Cardiac septum (tissue), 1 donor: ENCODE measurements around the gene WNT1. TPM values are rescaled to one million over a fixed set of nuclear protein-coding genes. Genes with fewer than 3 reads are reported as not detected.

ENCODE experiments used
- DNase-seq: peaks from one replicate; pipeline ENCODE4 v3.0.0-alpha.2; 2020; ENCODE audit warnings: low spot score
- intact Hi-C: fragments of 100-400 bp; cut with DNase I; formaldehyde crosslinking; loops from one replicate; pipeline ENCODE4 v1.14.0; 2022
- long read RNA-seq: library from polyadenylated mRNA; unstranded; transcript quantifications from one replicate; pipeline ENCODE4 v2.0.0, GENCODE V29; 2021
- total RNA-seq: library from RNA; stranded (reverse); fragmentation: NEBNext Ultra II Directional; extraction: Animal tissue kit (Norgen Biotek cat#: 25700); gene quantifications from one replicate; pipeline ENCODE4 v1.2.1, GENCODE V29; 2021
- donor health status: DM: no; HTN: no; CAD: no.

The WNT1 gene
- total RNA-seq = not detected
- long read RNA-seq = 0 reads

GRCh38 chr12:48978291-48978740 is at the start of gene WNT1:
WNT1 (plus strand) TSS chr12:48978322; CDS start chr12:48978651, 329 bp downstream.
- intact Hi-C loops = no loop called here
- DNase-seq = no peak

- intact Hi-C loops = no loop called here
- DNase-seq = no peak
These were observed 48.6 kb upstream of the WNT1 start for GRCh38 chr12:48929551-48929950.

- intact Hi-C loops = no loop called here
- DNase-seq = no peak
These were observed 47.6 kb upstream of the WNT1 start for GRCh38 chr12:48930475-48930874.

GRCh38 chr12:48932878-48933277 is 45.2 kb upstream of the WNT1 start:
- DNase-seq = no peak
- intact Hi-C loops = no loop called here

- intact Hi-C loops = no loop called here
- no peak for DNase-seq
These were observed 44.3 kb upstream of the WNT1 start for GRCh38 chr12:48933664-48934311.

GRCh38 chr12:48934312-48934706 is 43.8 kb upstream of the WNT1 start:
- no peak for DNase-seq
- intact Hi-C loops = no loop called here

GRCh38 chr12:48936379-48936979 is 41.6 kb upstream of the WNT1 start:
- intact Hi-C loops = loop anchor here (5.0 kb wide), 1 partner anchor 84 kb away; the partner anchor contains the start of gene DDX23
- DNase-seq = peak; percentile 79

- no peak for DNase-seq
- intact Hi-C loops = loop anchor here (5.0 kb wide), 1 partner anchor 85 kb away; the partner anchor contains the start of gene DDX23
These were observed 41.0 kb upstream of the WNT1 start for GRCh38 chr12:48937170-48937569.

- intact Hi-C loops = loop anchor here (5.0 kb wide), 1 partner anchor 87 kb away; the partner anchor contains the start of gene DDX23
- DNase-seq = no peak
These were observed 39.3 kb upstream of the WNT1 start for GRCh38 chr12:48938805-48939204.

GRCh38 chr12:48940181-48940580 is 37.9 kb upstream of the WNT1 start:
- DNase-seq = no peak
- intact Hi-C loops = no loop called here

- DNase-seq = no peak
- intact Hi-C loops = no loop called here
These were observed 34.9 kb upstream of the WNT1 start for GRCh38 chr12:48943221-48943620.

- intact Hi-C loops = no loop called here
- no peak for DNase-seq
These were observed 31.9 kb upstream of the WNT1 start for GRCh38 chr12:48946205-48946604.

- no peak for DNase-seq
- intact Hi-C loops = no loop called here
These were observed 31.2 kb upstream of the WNT1 start for GRCh38 chr12:48946943-48947342.

- intact Hi-C loops = no loop called here
- no peak for DNase-seq
These were observed 30.4 kb upstream of the WNT1 start for GRCh38 chr12:48947727-48948126.

GRCh38 chr12:48952691-48953090 is 25.4 kb upstream of the WNT1 start:
- DNase-seq = no peak
- intact Hi-C loops = no loop called here

GRCh38 chr12:48954061-48954460 is 24.1 kb upstream of the WNT1 start:
- intact Hi-C loops = no loop called here

GRCh38 chr12:48954841-48955501 is 23.2 kb upstream of the WNT1 start:
- no peak for DNase-seq
- intact Hi-C loops = no loop called here

More at GRCh38 chr12:48954061-48954460, 24.1 kb upstream of the WNT1 start:
- DNase-seq = no peak

- intact Hi-C loops = no loop called here
These were observed 21.6 kb upstream of the WNT1 start for GRCh38 chr12:48956279-48957140.

GRCh38 chr12:48957141-48958048 is 20.7 kb upstream of the WNT1 start, which contains the start of gene ARF3:
ARF3 (minus strand) TSS chr12:48957487; CDS start chr12:48941095, 16,392 bp downstream.
- intact Hi-C loops = no loop called here

More at GRCh38 chr12:48956279-48957140, 21.6 kb upstream of the WNT1 start:
- peak; percentile 86 for DNase-seq

More at GRCh38 chr12:48957141-48958048, 20.7 kb upstream of the WNT1 start, which contains the start of gene ARF3:
- DNase-seq = peak; percentile 99
